HG03354 (cell line): Measurements from ENCODE around the gene MDK.
A peak's percentile ranks its signal among the peaks of the same experiment; 100 is the strongest.
"Not testable (repeated sequence)": the region's sequence is repeated elsewhere in the genome, so short reads cannot be mapped to it uniquely, and the experiment has no call there.

Experiments used
- ATAC-seq: cut with Tn5 transposase; IDR thresholded peaks from one replicate; pipeline ENCODE4 v1.9.1; 2021; ENCODE audit warnings: mild to moderate bottlenecking; ENCODE audit not compliant: unreplicated experiment, poor library complexity, severe bottlenecking

MDK gene

DNA sequence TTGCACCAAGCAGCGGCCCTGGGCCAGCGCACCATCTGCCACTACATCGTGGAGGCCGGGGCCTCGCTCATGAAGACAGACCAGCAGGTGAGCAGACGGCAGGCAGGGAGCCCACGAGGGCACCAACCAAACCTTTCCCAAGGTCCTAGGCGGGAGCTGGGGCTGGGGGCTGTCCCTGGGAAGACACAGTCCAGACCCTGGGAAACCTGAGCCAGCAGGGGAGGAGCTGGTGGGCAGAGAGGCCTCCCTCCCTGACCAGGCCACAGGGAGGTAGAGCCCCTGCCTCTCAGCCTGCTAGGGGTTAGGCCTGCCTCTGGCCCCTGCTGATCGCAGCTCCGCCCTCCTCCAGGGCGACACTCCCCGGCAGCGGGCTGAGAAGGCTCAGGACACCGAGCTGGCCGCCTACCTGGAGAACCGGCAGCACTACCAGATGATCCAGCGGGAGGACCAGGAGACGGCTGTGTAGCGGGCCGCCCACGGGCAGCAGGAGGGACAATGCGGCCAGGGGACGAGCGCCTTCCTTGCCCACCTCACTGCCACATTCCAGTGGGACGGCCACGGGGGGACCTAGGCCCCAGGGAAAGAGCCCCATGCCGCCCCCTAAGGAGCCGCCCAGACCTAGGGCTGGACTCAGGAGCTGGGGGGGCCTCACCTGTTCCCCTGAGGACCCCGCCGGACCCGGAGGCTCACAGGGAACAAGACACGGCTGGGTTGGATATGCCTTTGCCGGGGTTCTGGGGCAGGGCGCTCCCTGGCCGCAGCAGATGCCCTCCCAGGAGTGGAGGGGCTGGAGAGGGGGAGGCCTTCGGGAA is 1.8 kb upstream of the MDK start:
- ATAC-seq = not testable (repeated sequence)

DNA sequence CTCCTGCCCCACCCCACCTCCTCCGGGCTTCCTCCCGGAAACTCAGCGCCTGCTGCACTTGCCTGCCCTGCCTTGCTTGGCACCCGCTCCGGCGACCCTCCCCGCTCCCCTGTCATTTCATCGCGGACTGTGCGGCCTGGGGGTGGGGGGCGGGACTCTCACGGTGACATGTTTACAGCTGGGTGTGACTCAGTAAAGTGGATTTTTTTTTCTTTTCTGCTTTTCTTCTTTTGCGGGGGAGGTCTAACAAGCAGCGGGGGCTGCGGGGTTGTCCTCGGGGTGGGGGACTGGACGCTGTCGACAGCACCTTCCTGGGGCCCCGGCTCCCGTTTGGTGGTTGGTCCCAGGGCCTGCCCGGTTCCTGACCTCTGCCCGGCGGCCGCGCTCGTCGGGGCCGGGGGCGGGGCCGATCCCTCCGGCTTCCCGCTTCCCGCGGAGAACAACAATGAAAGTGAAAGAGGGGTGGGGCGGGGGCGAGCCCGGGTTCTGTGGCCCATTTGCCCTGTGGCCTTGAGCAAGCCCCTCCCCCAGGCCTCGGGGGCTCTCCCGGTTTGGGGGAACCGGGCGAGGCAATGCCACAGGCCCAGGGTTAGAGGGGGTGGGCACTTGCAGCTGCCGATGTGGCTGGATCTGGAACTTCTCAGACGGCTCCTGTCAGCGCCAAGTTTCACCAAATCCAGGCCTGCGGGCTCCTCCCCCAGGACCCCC is 975 bp upstream of the MDK start:
- peak; percentile 36 for ATAC-seq

- no peak for ATAC-seq
These were observed 563 bp downstream of the MDK start for GRCh38 chr11:46381819-46382645.

GRCh38 chr11:46382646-46383403 is 1.4 kb downstream of the MDK start:
- ATAC-seq = no peak

- no peak for ATAC-seq
These were observed 1.9 kb downstream of the MDK start for GRCh38 chr11:46383404-46383758.

DNA sequence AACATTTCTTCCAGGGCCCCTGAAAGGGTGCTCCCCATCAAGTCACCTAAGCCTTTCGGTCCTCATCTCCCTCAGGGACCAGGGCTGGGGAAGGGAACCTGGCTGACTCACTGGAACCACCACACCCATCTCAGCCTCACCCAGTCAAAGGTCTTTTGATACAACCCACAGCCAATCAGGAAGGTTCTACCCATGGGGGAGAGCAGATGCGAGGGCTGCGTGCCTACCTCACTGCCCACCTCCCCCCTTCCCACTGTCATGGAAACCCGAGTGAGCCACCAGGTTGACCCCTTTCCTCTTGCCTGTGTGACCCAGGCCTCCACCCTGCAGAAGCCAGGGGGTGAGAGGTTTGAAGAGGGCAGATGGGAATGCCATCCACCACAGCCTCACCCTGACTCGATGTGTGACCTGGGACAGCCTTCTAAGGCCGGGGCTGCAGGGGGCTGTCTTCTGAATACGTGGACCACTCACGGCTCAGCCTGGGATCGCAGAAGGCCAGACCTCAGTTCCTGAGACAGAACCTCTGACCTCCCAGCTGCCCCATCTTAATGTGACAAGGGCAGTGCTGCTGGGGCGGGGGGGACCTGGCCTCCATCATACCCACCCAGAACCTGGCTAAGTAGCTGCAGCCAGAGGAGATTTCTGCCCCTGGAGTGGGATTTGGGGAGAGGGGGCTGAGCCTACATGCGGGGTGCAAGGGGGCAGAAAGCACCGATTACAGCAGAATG is 2.7 kb downstream of the MDK start:
- ATAC-seq = no peak

DNA sequence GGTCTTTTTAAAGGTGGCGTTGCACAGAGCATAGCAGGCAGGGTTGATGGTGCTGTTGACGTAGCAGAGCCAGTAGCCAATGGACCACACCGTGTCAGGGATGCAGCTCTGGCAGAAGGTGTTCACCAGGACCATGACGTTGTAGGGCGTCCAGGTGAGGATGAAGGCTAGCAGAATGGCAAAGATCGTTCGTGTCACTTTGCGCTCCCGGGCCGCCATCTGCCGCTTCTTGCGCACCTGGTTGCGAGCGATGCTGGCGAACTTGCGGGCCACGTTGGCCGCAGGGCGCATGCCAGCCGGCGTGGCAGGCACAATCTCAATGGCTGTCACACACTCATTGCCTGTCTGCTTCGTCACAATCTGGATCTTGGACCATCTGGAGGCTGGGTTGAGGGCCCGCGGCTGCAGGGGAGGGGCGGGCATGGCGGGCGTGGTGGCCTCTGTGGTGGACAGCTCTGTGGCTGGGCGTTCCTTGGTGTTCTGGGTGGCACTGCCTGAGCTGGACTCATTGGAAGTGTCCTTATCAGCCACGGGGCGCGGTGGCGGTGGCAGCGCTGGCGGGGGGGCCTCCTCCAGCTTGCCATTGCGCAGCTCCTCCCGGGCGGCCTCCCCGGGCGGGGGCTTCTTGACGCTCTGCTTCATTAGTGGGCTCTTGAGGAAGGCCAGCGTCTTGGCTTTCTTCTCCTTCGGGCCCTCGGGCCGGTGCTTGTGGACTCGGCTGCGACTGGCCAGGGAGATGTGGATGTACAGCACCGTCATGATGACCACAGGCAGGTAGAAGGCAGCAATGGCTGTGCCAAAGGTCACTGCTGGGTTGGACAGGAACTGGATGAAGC is 3.9 kb downstream of the MDK start:
- ATAC-seq = no peak

DNA sequence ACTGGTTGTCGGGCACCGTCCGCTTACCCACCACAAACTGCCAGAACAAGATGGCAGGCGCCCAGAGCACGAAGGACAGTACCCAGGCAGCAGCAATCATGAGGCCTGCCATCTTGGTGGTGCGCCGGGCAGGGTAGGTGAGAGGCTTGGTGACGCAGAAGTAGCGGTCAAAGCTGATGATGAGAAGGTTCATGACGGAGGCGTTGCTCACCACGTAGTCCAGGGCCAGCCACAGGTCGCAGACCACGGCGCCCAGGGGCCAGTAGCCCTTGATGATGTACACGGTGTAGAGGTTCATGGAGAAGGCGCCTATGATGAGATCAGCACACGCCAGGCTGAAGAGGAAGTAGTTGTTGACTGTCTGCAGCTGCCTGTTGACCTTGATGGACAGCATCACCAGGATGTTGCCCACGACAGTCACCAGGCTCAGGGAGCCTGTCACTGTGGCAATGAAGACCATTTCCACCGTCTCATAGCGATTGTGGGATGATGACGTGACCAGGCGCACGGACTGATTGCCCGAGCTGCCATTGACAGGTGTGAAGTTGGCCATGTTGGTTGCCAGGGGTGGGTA is 4.6 kb downstream of the MDK start:
- no peak for ATAC-seq

GRCh38 chr11:46386674-46387073 is 5.2 kb downstream of the MDK start:
- ATAC-seq = no peak

- no peak for ATAC-seq
These were observed 6.0 kb downstream of the MDK start for GRCh38 chr11:46387456-46387855.

GRCh38 chr11:46387919-46388618 is 6.6 kb downstream of the MDK start:
- ATAC-seq = no peak

GRCh38 chr11:46388619-46389449 is 7.4 kb downstream of the MDK start:
- no peak for ATAC-seq

GRCh38 chr11:46389450-46390330 is 8.2 kb downstream of the MDK start:
- ATAC-seq = peak; percentile 47

- no peak for ATAC-seq
These were observed 9.1 kb downstream of the MDK start for GRCh38 chr11:46390331-46391171.

DNA sequence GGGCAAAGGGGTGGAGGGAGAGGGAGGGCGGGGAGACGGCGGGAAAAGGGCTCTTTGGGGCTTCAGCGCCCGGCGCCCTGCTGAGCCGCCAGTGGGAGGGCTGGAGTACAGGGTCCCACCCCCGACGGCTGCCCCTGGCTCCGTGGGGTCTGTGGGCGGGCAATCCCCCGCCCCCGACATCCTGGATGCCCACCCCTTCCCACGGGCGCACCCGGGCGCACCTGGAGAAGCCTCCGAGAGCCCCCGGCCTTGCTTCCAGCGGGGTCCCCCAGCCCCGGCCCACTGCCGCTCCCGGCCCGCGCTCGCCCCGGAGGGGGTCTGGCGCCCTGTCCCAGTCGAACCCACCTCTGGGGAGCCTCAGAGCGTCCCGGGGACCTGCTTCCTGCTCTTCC is 9.7 kb downstream of the MDK start:
- no peak for ATAC-seq
